GM21447 (cell line): ENCODE results near the gene COL21A1.

ENCODE experiments used
- ATAC-seq: cut with Tn5 transposase; IDR thresholded peaks from one replicate; pipeline ENCODE4 v1.9.1; 2021; ENCODE audit not compliant: unreplicated experiment

The COL21A1 gene

GRCh38 chr6:56193846-56194245, 53.5 kb downstream of the COL21A1 start:
- no peak for ATAC-seq

- ATAC-seq = no peak
Measured at GRCh38 chr6:56188429-56188828, 59.0 kb downstream of the COL21A1 start.

GRCh38 chr6:56187686-56188085, 59.7 kb downstream of the COL21A1 start:
- ATAC-seq = no peak

- ATAC-seq = no peak
Measured at GRCh38 chr6:56176741-56177140, 70.6 kb downstream of the COL21A1 start.

GRCh38 chr6:56173228-56173627, 74.2 kb downstream of the COL21A1 start:
- ATAC-seq = no peak

GRCh38 chr6:56172144-56172543, 75.2 kb downstream of the COL21A1 start:
- ATAC-seq = no peak

GRCh38 chr6:56169366-56169765, 78.0 kb downstream of the COL21A1 start:
- ATAC-seq = no peak

GRCh38 chr6:56168596-56168995, 78.8 kb downstream of the COL21A1 start:
- no peak for ATAC-seq

GRCh38 chr6:56162081-56162480, 85.3 kb downstream of the COL21A1 start:
- ATAC-seq = no peak

GRCh38 chr6:56160489-56160888, 86.9 kb downstream of the COL21A1 start:
- no peak for ATAC-seq

- ATAC-seq = no peak
Measured at GRCh38 chr6:56158571-56158970, 88.8 kb downstream of the COL21A1 start.

- no peak for ATAC-seq
Measured at GRCh38 chr6:56156643-56157042, 90.7 kb downstream of the COL21A1 start.

- no peak for ATAC-seq
Measured at GRCh38 chr6:56155634-56156141, 91.7 kb downstream of the COL21A1 start.

- ATAC-seq = no peak
Measured at GRCh38 chr6:56154076-56154475, 93.3 kb downstream of the COL21A1 start.

- no peak for ATAC-seq
Measured at GRCh38 chr6:56152611-56153010, 94.8 kb downstream of the COL21A1 start.

GRCh38 chr6:56151609-56152224, 95.7 kb downstream of the COL21A1 start:
- ATAC-seq = no peak

GRCh38 chr6:56148488-56149186, 98.7 kb downstream of the COL21A1 start:
- no peak for ATAC-seq

- no peak for ATAC-seq
Measured at GRCh38 chr6:56147766-56148165, 99.6 kb downstream of the COL21A1 start.

GRCh38 chr6:56146086-56146485, 101.3 kb downstream of the COL21A1 start:
- no peak for ATAC-seq

- ATAC-seq = no peak
Measured at GRCh38 chr6:56145616-56146015, 101.8 kb downstream of the COL21A1 start.

GRCh38 chr6:56144538-56145324, 102.6 kb downstream of the COL21A1 start:
- ATAC-seq = no peak

- no peak for ATAC-seq
Measured at GRCh38 chr6:56143796-56144195, 103.6 kb downstream of the COL21A1 start.
